Measurements from ENCODE around the gene CRYGC.
"Not testable (repeated sequence)": the region's sequence is repeated elsewhere in the genome, so short reads cannot be mapped to it uniquely, and the experiment has no call there.

CRYGC gene

GRCh38 chr2:208138334-208138733 is 8.7 kb upstream of the CRYGC start:
- not testable (repeated sequence) for DNase-seq (ENCODE audit: low read depth, low spot score)

- DNase-seq (ENCODE audit: low read depth, low spot score), result no peak
Observed at GRCh38 chr2:208136716-208137094, 7.1 kb upstream of the CRYGC start.

- DNase-seq (ENCODE audit: low read depth, low spot score), result no peak
Observed at GRCh38 chr2:208135794-208136715, 6.4 kb upstream of the CRYGC start.

- no peak for DNase-seq (ENCODE audit: low read depth, low spot score)
Observed at GRCh38 chr2:208134928-208135586, 5.4 kb upstream of the CRYGC start.

- DNase-seq (ENCODE audit: low read depth, low spot score), result no peak
Observed at GRCh38 chr2:208130712-208131110, 1.1 kb upstream of the CRYGC start.

GRCh38 chr2:208128136-208128535 is 1.5 kb downstream of the CRYGC start:
- no peak for DNase-seq (ENCODE audit: low read depth, low spot score)

GRCh38 chr2:208127090-208127489 is 2.5 kb downstream of the CRYGC start:
- no peak for DNase-seq (ENCODE audit: low read depth, low spot score)

GRCh38 chr2:208125251-208125650 is 4.4 kb downstream of the CRYGC start:
- no peak for DNase-seq (ENCODE audit: low read depth, low spot score)

GRCh38 chr2:208124013-208124715 is 5.5 kb downstream of the CRYGC start, which contains the start of gene CRYGD:
CRYGD (minus strand) TSS chr2:208124524; CDS start chr2:208124473, 51 bp downstream.
- not testable (repeated sequence) for DNase-seq (ENCODE audit: low read depth, low spot score)

GRCh38 chr2:208122248-208122647 is 7.4 kb downstream of the CRYGC start:
- DNase-seq (ENCODE audit: low read depth, low spot score), result no peak

- no peak for DNase-seq (ENCODE audit: low read depth, low spot score)
Observed at GRCh38 chr2:208118918-208119317, 10.7 kb downstream of the CRYGC start.

- not testable (repeated sequence) for DNase-seq (ENCODE audit: low read depth, low spot score)
Observed at GRCh38 chr2:208117390-208117789, 12.2 kb downstream of the CRYGC start.

- DNase-seq (ENCODE audit: low read depth, low spot score), result no peak
Observed at GRCh38 chr2:208112969-208113368, 16.7 kb downstream of the CRYGC start.

- DNase-seq (ENCODE audit: low read depth, low spot score), result not testable (repeated sequence)
Observed at GRCh38 chr2:208112273-208112745, 17.3 kb downstream of the CRYGC start.

GRCh38 chr2:208103616-208104015 is 26.0 kb downstream of the CRYGC start:
- DNase-seq (ENCODE audit: low read depth, low spot score), result no peak

GRCh38 chr2:208101716-208102631 is 27.7 kb downstream of the CRYGC start:
- DNase-seq (ENCODE audit: low read depth, low spot score), result no peak

GRCh38 chr2:208099682-208100470 is 29.8 kb downstream of the CRYGC start:
- DNase-seq (ENCODE audit: low read depth, low spot score), result no peak

GRCh38 chr2:208098701-208099100 is 30.9 kb downstream of the CRYGC start:
- DNase-seq (ENCODE audit: low read depth, low spot score), result not testable (repeated sequence)

GRCh38 chr2:208098267-208098666 is 31.4 kb downstream of the CRYGC start:
- no peak for DNase-seq (ENCODE audit: low read depth, low spot score)

GRCh38 chr2:208097801-208098200 is 31.8 kb downstream of the CRYGC start:
- DNase-seq (ENCODE audit: low read depth, low spot score), result no peak
